Ascending aorta (tissue), 2 donors: Measurements from ENCODE around the gene RAD51B. TPM values are rescaled to one million over a fixed set of nuclear protein-coding genes. Genes with fewer than 3 reads are reported as not detected.

Experiments used
- DNase-seq, 2 donors: peaks; one replicate each; pipeline ENCODE4 v3.0.0-alpha.2; 2019; ENCODE audit warnings: low spot score in 2 of 2
- H3K27ac ChIP-seq, 2 donors: fragments of 200-600 bp; sonication (generic); one replicate each; pipeline ENCODE4 v1.5.1; 2016 to 2017; ENCODE audit warnings: mild to moderate bottlenecking in 1 of 2
- H3K27me3 ChIP-seq: fragments of 200-600 bp; sonication (generic); one replicate; pipeline ENCODE4 v1.5.1; 2017
- H3K36me3 ChIP-seq, 2 donors: fragments of 200-600 bp; sonication (generic); one replicate each; pipeline ENCODE4 v1.5.1; 2016
- H3K4me1 ChIP-seq, 2 donors: fragments of 200-600 bp; sonication (generic); one replicate each; pipeline ENCODE4 v1.5.1; 2016 to 2017; ENCODE audit warnings: mild to moderate bottlenecking in 1 of 2
- H3K4me3 ChIP-seq, 2 donors: fragments of 200-600 bp; sonication (generic); one replicate each; pipeline ENCODE4 v1.5.1; 2016 to 2017; ENCODE audit warnings: mild to moderate bottlenecking in 1 of 2
- H3K9me3 ChIP-seq, 2 donors: fragments of 200-600 bp; sonication (generic); one replicate each; pipeline ENCODE4 v1.5.1; 2016
- CTCF ChIP-seq, 3 experiments: fragments of 200-600 bp in 2 of 3; fragments of 450-650 bp in 1 of 3; sonication (generic) in 2 of 3; IDR thresholded peaks; one replicate each; pipeline ENCODE4 v1.5.1; 2016 to 2019; ENCODE audit warnings: antibody characterized with exemption in 3 of 3, mild to moderate bottlenecking in 1 of 3, moderate library complexity in 1 of 3
- intact Hi-C: fragments of 100-400 bp; cut with DNase I; formaldehyde crosslinking; loops from one replicate; pipeline ENCODE4 v1.15.1; 2023
- total RNA-seq: library from RNA; depleted of rRNA; stranded (reverse); fragments of >200 nt; gene quantifications from one replicate; pipeline ENCODE4 v1.1.0, GENCODE V29; 2016

The RAD51B gene
- total RNA-seq, 1 donor from 2014 or later = not detected

DNA sequence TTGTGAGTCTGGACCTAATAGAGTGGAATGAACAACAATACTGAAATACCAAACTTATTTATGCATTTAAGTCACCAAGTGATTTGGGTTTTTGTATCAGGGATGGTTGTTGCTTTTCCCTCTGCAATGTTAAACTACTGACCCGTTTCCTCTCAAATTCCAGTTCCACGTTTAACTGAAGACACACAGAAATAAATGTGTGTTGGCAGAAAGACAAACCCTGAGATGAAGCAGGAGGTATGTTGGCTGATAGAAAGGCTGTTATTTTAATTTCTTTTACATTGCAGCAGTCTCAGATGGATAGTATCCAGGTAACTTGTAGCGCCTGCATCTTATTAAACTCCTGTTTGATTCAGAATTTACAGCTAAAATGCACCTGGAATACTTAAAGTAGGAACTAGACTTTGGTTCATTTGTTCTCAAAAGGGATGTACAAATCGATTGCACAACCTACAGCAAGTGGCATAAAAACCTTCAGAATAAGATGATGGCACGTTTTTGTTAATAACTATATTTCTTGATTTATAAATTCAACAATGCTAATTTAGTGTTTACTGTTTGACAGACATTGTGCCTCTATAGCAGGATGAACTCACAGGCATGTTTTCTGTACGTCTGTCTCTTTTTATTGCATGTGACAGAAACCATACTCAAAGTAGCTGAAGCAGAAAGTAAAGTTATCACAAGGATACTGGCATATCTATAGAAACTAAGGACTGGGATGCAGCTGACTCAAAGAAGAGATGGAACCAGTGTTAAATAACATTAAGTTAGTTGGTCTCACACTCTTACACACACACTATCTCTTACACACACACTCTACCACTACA, 567.6 kb downstream of the RAD51B start:
- H3K27ac ChIP-seq = no peak overlapping the region
- no peaks in the 10 kb centered on the region for H3K36me3 ChIP-seq
- no peak for DNase-seq
- TF ChIP-seq CTCF (IDR thresholded peaks at IDR 0.05) = no peak
- no peaks in the 10 kb centered on the region for H3K27me3 ChIP-seq
- intact Hi-C loops = no loop called here
- H3K9me3 ChIP-seq = no peaks in the 10 kb centered on the region
- H3K4me1 ChIP-seq = peaks cover 7 to 27% of the 10 kb centered on the region in 2 donors
- H3K4me3 ChIP-seq = no peak overlapping the region

GRCh38 chr14:68389943-68390342, 570.4 kb downstream of the RAD51B start:
- intact Hi-C loops = loop anchor here (2.0 to 5.0 kb wide), 2 partner anchors 71 to 143 kb away; no protein-coding TSS in a partner anchor
- DNase-seq = no peak
- no peaks in the 10 kb centered on the region for H3K36me3 ChIP-seq
- peaks cover 10 to 41% of the 10 kb centered on the region in 2 donors for H3K4me1 ChIP-seq
- TF ChIP-seq CTCF (IDR thresholded peaks at IDR 0.05) = no peak
- H3K27ac ChIP-seq = peak overlapping the region; percentile 85 to 91
- no peaks in the 10 kb centered on the region for H3K27me3 ChIP-seq
- no peak overlapping the region for H3K4me3 ChIP-seq
- no peaks in the 10 kb centered on the region for H3K9me3 ChIP-seq

DNA sequence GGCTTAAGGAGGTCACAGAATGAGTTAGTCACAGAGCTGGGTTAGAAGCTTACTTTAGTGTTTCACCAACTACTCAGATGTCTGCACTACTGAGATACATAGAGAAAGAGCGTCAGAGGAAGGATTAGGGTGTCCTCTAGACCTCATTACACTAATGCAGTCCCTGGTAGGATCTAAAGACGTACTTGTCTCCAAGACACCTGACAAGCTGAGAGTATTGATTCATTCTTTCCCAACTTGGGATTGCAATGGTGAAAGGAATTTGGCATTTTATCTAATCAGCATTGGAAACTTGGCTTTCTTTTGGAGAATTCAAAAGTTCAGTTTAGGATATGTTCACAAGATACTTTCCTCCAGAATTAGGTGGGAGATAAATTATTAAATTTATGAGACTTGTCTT, 571.2 kb downstream of the RAD51B start:
- no peaks in the 10 kb centered on the region for H3K27me3 ChIP-seq
- H3K4me3 ChIP-seq = no peak overlapping the region
- no peak for TF ChIP-seq CTCF (IDR thresholded peaks at IDR 0.05)
- H3K9me3 ChIP-seq = no peaks in the 10 kb centered on the region
- intact Hi-C loops = loop anchor here (1.0 to 5.0 kb wide), 3 partner anchors 9 to 143 kb away; no protein-coding TSS in a partner anchor
- peak overlapping the region; percentile 85 to 91 for H3K27ac ChIP-seq
- peaks cover 10 to 49% of the 10 kb centered on the region in 2 donors for H3K4me1 ChIP-seq
- no peak for DNase-seq
- H3K36me3 ChIP-seq = no peaks in the 10 kb centered on the region

GRCh38 chr14:68391311-68392014, 571.9 kb downstream of the RAD51B start:
- peak in 1 of 2 donors; percentile 80 for DNase-seq
- H3K4me1 ChIP-seq = peaks cover 15 to 56% of the 10 kb centered on the region in 2 donors
- no peak overlapping the region for H3K4me3 ChIP-seq
- intact Hi-C loops = loop anchor here (1.0 to 5.0 kb wide), 4 partner anchors 10 to 399 kb away; no protein-coding TSS in a partner anchor
- no peaks in the 10 kb centered on the region for H3K9me3 ChIP-seq
- no peak for TF ChIP-seq CTCF (IDR thresholded peaks at IDR 0.05)
- H3K27me3 ChIP-seq = no peaks in the 10 kb centered on the region
- H3K36me3 ChIP-seq = no peaks in the 10 kb centered on the region
- H3K27ac ChIP-seq = peak overlapping the region; percentile 85 to 91

GRCh38 chr14:68392393-68393141, 573.0 kb downstream of the RAD51B start:
- Histone ChIP-seq H3K9me3 (no peaks in the 10 kb centered on the region), H3K27ac (peak overlapping the region; percentile 85 to 91), H3K4me3 (no peak overlapping the region), H3K36me3 (no peaks in the 10 kb centered on the region), H3K4me1 (peaks cover 18 to 61% of the 10 kb centered on the region in 2 donors), H3K27me3 (no peaks in the 10 kb centered on the region)
- peak; percentile 41 to 82 for DNase-seq
- intact Hi-C loops = loop anchor here (2.0 to 5.0 kb wide), 2 partner anchors 145 to 398 kb away; no protein-coding TSS in a partner anchor
- TF ChIP-seq CTCF (IDR thresholded peaks at IDR 0.05) = no peak
